HPDE6-E6E7 (cell line): ENCODE measurements around the gene PPM1K.

Source experiments
- DNase-seq: peaks from one replicate; pipeline ENCODE4 v3.0.0; 2011; ENCODE audit warnings: missing footprints; ENCODE audit errors: extremely low spot score

Gene PPM1K

GRCh38 chr4:88217169-88217568 is 67.2 kb downstream of the PPM1K start:
- no peak for DNase-seq

GRCh38 chr4:88216395-88216794 is 68.0 kb downstream of the PPM1K start:
- DNase-seq: no peak

- no peak for DNase-seq
Observed at GRCh38 chr4:88215351-88215750, 69.0 kb downstream of the PPM1K start.

- no peak for DNase-seq
Observed at GRCh38 chr4:88212253-88212561, 72.2 kb downstream of the PPM1K start.

- peak; percentile 13 for DNase-seq
Observed at GRCh38 chr4:88211473-88212252, 72.7 kb downstream of the PPM1K start.

GRCh38 chr4:88208156-88208555 is 76.2 kb downstream of the PPM1K start:
- DNase-seq: no peak
